ENCODE measurements around the gene LSG1. TPM values are rescaled to one million over a fixed set of nuclear protein-coding genes. Genes with fewer than 3 reads are reported as not detected.

Gene LSG1
- total and polyA plus RNA-seq, 2 of the 13 experiments (the other 11 are each of a cell fraction or from before 2014, with no cell fraction given), result 21.4 to 32.1 TPM

DNA sequence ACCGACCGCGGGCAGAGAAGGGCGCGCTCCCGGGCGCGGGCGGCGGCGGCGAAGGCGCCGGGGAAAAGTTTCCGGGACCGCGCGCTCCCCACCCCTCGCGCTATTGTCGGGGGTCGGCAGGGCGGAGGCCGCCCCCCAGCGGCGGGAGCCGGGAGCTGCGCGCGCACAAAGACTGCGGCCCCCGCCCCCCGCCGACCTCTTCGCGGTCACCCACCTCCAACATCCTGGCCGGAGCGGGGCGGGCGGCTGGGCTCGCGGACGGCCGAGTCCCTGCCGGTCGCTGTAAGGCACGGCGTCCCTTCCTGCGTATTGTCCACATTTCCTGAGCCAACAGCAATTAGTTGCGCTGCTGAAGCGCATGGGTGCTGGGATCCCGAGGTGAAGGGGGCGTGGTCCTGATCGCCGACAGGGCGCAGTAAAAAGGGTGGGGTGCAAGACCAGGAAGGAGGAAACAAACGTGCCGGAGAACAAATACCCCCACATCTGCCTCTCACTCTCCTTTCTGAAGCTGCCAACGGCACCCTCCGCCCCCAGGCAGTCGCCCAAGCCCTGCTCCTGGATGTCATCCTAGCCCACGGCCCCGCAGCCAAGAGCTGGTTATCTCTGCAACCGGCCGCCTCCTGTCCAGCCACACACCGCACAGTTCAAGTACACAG is 38.5 kb downstream of the LSG1 start, which contains the start of gene TMEM44 (continued):
- TF ChIP-seq, protein P1, sequence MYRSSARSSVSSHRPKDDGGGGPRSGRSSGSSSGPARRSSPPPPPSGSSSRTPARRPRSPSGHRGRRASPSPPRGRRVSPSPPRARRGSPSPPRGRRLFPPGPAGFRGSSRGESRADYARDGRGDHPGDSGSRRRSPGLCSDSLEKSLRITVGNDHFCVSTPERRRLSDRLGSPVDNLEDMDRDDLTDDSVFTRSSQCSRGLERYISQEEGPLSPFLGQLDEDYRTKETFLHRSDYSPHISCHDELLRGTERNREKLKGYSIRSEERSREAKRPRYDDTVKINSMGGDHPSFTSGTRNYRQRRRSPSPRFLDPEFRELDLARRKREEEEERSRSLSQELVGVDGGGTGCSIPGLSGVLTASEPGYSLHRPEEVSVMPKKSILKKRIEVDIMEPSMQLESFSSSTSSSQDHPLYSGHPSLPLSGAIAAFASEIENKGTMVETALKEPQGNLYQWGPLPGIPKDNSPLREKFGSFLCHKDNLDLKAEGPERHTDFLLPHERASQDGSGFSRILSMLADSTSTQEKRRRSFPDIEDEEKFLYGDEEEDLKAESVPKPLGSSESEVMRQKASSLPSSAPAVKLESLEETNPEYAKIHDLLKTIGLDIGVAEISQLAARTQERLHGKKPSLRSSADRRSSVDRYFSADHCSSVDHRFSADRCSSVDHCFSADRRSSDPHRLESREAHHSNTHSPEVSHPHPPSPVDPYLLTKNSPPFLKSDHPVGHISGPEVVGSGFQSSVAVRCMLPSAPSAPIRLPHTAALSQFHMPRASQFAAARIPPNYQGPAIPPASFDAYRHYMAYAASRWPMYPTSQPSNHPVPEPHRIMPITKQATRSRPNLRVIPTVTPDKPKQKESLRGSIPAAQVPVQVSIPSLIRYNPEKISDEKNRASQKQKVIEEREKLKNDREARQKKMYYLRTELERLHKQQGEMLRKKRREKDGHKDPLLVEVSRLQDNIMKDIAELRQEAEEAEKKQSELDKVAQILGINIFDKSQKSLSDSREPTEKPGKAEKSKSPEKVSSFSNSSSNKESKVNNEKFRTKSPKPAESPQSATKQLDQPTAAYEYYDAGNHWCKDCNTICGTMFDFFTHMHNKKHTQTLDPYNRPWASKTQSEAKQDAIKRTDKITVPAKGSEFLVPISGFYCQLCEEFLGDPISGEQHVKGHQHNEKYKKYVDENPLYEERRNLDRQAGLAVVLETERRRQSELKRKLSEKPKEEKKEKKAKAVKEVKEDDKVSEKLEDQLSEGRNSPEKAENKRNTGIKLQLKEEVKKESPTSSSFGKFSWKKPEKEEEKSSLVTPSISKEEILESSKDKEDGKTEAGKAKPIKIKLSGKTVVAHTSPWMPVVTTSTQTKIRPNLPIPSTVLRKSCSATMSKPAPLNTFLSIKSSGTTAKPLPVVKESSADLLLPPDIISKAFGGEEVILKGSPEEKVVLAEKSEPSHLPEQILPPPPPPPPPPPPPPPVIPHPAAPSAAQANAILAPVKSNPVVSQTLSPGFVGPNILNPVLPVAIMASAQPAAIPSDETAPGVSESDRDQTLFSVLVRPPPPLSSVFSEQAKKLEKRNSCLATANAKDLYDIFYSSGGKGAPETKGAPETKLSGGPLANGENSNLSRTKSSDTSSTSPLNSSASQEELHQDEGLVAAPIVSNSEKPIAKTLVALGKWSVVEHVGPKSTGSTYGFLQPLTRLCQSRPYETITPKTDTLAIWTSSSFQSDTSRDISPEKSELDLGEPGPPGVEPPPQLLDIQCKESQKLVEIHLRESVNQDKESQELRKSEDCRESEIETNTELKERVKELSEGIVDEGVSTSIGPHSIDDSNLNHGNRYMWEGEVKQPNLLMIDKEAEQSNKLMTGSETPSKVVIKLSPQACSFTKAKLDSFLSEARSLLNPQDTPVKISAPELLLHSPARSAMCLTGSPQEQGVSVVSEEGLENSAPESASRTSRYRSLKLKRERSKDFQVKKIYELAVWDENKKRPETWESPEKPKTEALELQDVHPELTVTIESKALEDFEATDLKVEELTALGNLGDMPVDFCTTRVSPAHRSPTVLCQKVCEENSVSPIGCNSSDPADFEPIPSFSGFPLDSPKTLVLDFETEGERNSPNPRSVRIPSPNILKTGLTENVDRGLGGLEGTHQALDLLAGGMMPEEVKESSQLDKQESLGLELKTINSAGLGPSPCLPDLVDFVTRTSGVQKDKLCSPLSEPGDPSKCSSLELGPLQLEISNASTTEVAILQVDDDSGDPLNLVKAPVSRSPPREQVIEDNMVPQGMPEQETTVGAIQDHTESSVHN (CRISPR knock-in tag; IDR thresholded peaks at IDR 0.05), result no peak
- TF ChIP-seq ZNF776 (CRISPR knock-in tag; IDR thresholded peaks at IDR 0.05), result 0 out of 2 replicates have a peak, but pooled peaks have one; percentile 34
- no peak for TF ChIP-seq ATF7-NPFF (CRISPR knock-in tag; IDR thresholded peaks at IDR 0.05; ENCODE audit: low read depth)
- no peak for TF ChIP-seq FOXK1 (CRISPR knock-in tag; IDR thresholded peaks at IDR 0.05; ENCODE audit: borderline replicate concordance, low read depth)
- no peak for TF ChIP-seq ZNF496 (CRISPR knock-in tag; IDR thresholded peaks at IDR 0.05; ENCODE audit: insufficient replicate concordance)
- TF ChIP-seq, protein P2, sequence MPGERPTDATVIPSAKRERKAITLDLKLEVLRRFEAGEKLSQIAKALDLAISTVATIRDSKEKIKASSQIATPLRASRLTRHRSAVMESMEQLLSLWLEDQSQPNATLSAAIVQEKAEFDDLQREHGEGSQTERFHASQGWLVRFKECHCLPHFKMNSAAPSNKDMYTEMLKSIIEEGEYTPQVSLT (CRISPR knock-in tag; IDR thresholded peaks at IDR 0.05; ENCODE audit: borderline replicate concordance, low read depth), result no peak; the same call in 1 of the 2 replicates
- TF ChIP-seq NFKB2 (CRISPR knock-in tag; IDR thresholded peaks at IDR 0.05; ENCODE audit: borderline replicate concordance), result peak; percentile 44; the same call in 1 of the 2 replicates
- no peak for TF ChIP-seq ZNF841 (CRISPR knock-in tag; IDR thresholded peaks at IDR 0.05; ENCODE audit: borderline replicate concordance)
- TF ChIP-seq CREB1 (IDR thresholded peaks at IDR 0.05), result no peak
- TF ChIP-seq CREB1 (CRISPR knock-in tag; IDR thresholded peaks at IDR 0.05), result no peak
- TF ChIP-seq, protein P3, sequence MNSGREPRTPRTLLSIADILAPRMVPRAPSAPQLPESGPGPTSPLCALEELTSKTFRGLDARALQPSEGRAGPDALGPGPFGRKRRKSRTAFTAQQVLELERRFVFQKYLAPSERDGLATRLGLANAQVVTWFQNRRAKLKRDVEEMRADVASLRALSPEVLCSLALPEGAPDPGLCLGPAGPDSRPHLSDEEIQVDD (CRISPR knock-in tag; IDR thresholded peaks at IDR 0.05; ENCODE audit: borderline replicate concordance), result no peak
- peak; percentile 56; the same call in 1 of the 2 replicates for TF ChIP-seq RFXAP (CRISPR knock-in tag; IDR thresholded peaks at IDR 0.05; ENCODE audit: borderline replicate concordance)
- 0 out of 2 replicates have a peak, but pooled peaks have one; percentile 22 for TF ChIP-seq CEBPG (CRISPR knock-in tag; IDR thresholded peaks at IDR 0.05)
- peak; percentile 63; the same call in 1 of the 2 replicates for TF ChIP-seq KLF6 (CRISPR knock-in tag; IDR thresholded peaks at IDR 0.05)
- no peak for TF ChIP-seq RAD51 (IDR thresholded peaks at IDR 0.05; ENCODE audit: borderline replicate concordance)
- no peak; the same call in 1 of the 2 replicates for TF ChIP-seq ERF (CRISPR knock-in tag; IDR thresholded peaks at IDR 0.05)
- no peak for TF ChIP-seq HMGA1 (CRISPR knock-in tag; conservative IDR thresholded peaks at IDR 0.05)
- TF ChIP-seq PAX8 (CRISPR knock-in tag; IDR thresholded peaks at IDR 0.05; ENCODE audit: borderline replicate concordance), result no peak
- TF ChIP-seq, protein P4, sequence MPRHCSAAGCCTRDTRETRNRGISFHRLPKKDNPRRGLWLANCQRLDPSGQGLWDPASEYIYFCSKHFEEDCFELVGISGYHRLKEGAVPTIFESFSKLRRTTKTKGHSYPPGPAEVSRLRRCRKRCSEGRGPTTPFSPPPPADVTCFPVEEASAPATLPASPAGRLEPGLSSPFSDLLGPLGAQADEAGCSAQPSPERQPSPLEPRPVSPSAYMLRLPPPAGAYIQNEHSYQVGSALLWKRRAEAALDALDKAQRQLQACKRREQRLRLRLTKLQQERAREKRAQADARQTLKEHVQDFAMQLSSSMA (CRISPR knock-in tag; IDR thresholded peaks at IDR 0.05), result no peak
- TF ChIP-seq KLF13 (CRISPR knock-in tag; IDR thresholded peaks at IDR 0.05), result 0 out of 2 replicates have a peak, but pooled peaks have one; percentile 40
- 0 out of 2 replicates have a peak, but pooled peaks have one; percentile 53 for TF ChIP-seq ZNF792 (CRISPR knock-in tag; IDR thresholded peaks at IDR 0.05)
- peak; percentile 66; the same call in 1 of the 2 replicates for TF ChIP-seq BORCS8-MEF2B (CRISPR knock-in tag; IDR thresholded peaks at IDR 0.05)

Data from HepG2 (cell line).